M059J (cell line): ENCODE results near the gene ZFP82. TPM values are rescaled to one million over a fixed set of nuclear protein-coding genes. Genes with fewer than 3 reads are reported as not detected.

ENCODE experiments used
- DNase-seq: peaks from one replicate; pipeline ENCODE4 v3.0.0-alpha.2; 2012; ENCODE audit warnings: low read depth
- total RNA-seq: library from RNA; depleted of rRNA; stranded (reverse); fragments of >200 nt; shearing (Covaris generic); gene quantifications from 2 replicates; pipeline ENCODE4 v1.2.3, GENCODE V29; 2014; rRNA removed

The ZFP82 gene
- total RNA-seq, result 8.9 and 10.1 TPM in 2 replicates

GRCh38 chr19:36418287-36419001, at the start of gene ZFP82:
Gene ZFP82, minus strand, starts transcription at chr19:36418644. Its CDS starts 8,855 bp downstream, at chr19:36409789.
- DNase-seq, result peak; percentile 71

DNA sequence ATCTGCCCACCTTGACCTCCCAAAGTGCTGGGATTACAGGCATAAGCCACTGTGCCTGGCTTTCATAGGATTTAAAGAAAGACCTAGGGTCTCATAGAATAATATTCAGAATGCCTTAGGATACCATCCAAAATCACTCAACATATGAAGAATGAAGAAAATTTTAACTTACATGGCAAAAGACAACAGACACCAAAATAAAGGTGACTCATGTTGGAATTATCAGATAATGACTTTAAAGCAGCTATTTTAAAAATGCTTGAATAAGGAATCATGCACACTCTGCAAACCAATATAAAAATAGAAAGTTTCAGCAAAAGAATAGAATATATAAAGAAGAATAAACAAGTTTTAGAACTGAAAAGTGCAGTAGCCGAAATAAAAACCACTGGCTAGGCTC, 41.6 kb upstream of the ZFP82 start:
- DNase-seq, result peak; percentile 33

GRCh38 chr19:36456831-36457230, 38.4 kb upstream of the ZFP82 start:
- no peak for DNase-seq

GRCh38 chr19:36449059-36449670, 30.7 kb upstream of the ZFP82 start:
- DNase-seq, result peak; percentile 1

GRCh38 chr19:36441339-36441738, 22.9 kb upstream of the ZFP82 start:
- no peak for DNase-seq

DNA sequence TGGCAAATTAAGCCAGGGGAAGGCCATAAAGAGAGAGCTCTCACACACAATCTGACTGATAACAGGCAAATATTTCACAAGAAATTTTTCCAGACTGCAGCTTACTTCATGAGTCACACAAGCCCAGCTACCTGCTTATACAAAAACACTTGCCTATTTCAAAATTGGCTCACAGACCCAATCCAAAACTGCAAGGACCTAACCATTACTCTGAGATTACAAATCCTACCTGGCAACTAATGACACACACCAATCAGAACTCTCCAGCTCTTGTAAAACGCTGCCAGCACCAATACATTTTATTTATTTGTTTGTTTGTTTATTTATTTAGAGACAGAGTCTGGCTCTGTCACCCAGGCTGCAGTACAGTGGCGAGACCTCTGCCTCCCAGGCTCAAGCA, 18.1 kb upstream of the ZFP82 start:
- DNase-seq, result peak; percentile 25

- DNase-seq, result no peak
Measured at GRCh38 chr19:36423925-36424324, 5.5 kb upstream of the ZFP82 start.

GRCh38 chr19:36421749-36422481, 3.5 kb upstream of the ZFP82 start:
- peak; percentile 25 for DNase-seq

- DNase-seq, result peak; percentile 44
Measured at GRCh38 chr19:36420961-36421748, 2.7 kb upstream of the ZFP82 start.

DNA sequence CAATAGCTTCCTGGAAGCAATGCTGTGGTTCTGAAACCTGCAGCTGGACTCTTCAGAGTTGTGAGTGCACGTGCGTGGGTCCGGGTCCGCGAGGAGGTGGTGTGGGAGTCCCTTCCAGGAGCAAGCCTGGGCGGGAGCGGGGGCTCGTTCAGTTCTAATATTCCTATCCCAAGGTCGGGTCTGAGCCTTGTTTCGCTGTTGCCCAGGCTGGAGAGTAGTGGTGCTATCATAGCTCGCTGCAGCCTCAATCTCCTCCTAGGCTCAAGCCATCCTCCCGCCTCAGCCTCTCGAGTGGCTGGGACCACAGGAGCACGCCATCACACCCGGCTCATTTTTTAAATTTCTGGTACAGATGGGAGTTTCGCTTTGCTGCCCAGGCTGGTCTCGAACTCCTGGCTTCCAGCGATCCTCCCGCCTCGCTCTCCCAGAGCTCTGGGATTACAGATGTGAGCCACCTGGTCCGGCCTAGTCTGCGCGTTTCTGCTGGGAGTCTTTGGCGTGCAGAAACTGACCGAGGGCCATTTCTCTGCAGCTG, 625 bp downstream of the ZFP82 start:
- DNase-seq, result no peak

DNA sequence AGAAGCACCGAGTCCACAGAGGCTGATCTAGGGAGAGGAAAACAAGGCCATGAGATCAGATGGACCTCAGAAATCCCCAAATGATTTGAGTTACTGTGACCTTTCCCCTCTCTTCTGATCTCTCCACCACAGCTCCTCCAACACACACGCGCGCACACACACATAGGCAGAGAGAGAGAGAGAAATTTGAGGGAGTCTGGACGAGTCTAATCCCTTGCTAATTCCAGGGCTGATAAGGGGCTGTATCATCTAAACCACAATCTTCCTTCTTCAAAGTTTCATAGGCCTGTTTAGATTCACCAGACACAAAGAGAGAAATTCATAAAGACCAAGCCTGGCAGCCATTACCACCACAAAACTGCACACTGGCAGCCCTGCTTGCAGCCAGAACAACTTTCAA, 8.6 kb downstream of the ZFP82 start:
- no peak for DNase-seq

DNA sequence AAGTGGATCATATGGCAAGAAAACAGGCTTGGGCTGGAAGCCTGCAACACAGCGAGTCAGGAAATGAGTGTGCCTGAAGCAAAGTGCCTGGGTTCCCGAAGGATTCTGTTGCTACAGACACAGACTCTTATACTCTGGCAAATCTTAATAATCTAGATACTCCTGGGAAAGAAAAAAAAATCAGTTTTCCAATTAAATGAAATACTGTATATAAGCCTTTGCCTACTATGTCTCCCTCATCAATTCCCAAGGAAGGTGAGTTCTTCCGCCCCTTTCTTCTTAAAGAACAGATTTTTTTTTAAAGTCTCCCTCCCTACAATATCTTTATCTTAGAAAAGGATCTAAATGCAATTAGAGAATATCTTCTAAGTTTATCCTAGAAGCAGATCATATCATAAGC, 10.3 kb downstream of the ZFP82 start:
- no peak for DNase-seq

DNA sequence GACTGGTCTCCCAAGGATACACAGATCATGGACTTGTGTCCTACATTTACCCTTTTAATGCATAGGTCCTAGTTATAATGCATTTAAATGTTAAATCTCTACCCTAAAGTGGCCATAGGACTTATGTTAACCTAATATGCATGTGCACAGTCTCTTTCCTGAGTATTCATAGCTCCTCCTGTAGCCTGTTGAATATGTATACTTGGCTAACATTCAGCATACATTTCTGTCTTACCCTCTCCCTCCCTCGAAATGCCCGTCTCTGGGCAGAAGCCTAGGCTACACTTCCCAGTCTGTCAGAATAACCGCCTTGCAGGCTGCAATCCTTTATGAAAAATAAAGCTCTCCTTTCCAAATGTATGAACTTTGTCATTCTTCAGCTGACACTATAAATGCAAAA, 13.9 kb downstream of the ZFP82 start:
- no peak for DNase-seq

GRCh38 chr19:36401475-36401874, 17.0 kb downstream of the ZFP82 start:
- no peak for DNase-seq

- no peak for DNase-seq
Measured at GRCh38 chr19:36398571-36398970, 19.9 kb downstream of the ZFP82 start.

- DNase-seq, result no peak
Measured at GRCh38 chr19:36392916-36393673, 25.3 kb downstream of the ZFP82 start.

- DNase-seq, result no peak
Measured at GRCh38 chr19:36379510-36379819, 39.0 kb downstream of the ZFP82 start.

DNA sequence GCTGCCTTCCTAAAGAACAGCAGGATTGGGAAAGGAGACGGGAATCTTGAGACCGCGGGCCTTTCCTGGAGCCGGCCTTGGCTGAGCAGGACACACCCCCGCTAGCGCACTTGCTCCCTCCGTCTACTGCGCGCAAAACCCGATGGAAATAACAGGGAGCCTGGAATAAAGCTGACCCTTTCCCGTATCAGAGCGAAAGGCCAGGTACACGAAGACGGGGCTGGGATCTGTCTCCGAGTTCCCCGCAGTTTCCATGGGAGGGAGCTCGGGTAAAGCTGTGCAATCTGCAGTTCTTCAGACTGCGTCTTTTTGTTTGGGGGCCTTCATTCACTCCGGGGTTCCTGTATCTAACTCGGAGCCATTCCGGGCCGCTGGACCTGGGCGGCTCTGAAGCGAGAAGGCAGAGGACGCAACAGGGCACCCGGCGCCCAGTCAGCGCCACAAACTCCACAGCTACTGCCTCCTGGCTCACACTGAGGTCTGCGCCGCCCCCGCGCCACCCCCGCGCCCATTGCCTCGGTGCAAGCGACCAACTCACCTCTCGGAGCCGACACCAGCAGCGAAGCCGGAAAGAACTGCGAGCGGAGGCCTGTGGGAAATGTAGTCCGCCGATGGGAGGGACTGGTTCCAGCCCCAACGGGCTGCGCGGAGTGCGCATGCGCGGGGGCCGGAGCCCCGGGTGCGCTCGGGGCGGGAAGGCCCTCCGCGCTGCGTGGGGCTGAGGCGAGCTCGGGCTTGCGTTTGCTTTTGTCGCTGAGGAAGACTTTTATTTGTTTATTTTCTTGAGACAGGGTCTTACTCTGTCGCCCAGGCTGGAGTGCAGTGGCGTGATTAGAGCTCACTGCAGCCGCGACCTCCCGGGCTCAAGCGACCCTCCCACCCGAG, 39.6 kb downstream of the ZFP82 start, which contains the start of gene ZFP14:
TSS of gene ZFP14 (minus strand) at position 577 of the 885 bp plus-strand sequence. CDS start 11,309 bp downstream, outside the sequence.
- peak; percentile 93 for DNase-seq

DNA sequence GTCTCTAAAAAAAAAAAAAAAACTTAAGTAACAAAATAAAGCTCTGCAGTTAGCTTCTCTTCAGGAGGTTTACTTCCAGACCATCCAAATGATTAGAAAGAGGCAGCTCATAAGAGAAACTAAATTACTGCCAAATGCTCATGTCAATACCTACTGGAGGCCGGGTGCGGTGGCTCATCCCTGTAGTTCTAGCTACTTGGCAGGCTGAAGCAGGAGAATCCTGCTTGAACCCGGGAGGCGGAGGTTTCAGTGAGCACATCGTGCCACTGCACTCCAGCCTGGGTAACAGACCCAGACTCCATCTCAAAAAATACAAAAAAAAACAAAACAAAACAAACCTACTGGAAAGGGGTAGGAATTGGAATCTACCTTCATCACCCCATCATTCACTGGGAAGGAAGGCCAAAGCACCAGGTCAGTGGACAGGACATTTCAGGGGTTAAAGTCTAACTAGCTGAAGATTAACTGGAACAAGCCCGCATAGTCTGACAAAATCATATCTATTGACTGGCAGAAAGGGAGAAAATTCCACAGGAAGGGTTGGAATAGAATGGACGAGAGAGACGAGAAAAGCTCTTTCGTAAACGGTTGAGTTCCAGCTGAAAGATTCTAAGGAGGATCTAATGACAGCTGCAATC, 40.8 kb downstream of the ZFP82 start:
- no peak for DNase-seq
